Breast epithelium (tissue), 3 donors: ENCODE results near the gene RAB41.

Experiments used
- POLR2A ChIP-seq: fragments of 450-650 bp; IDR thresholded peaks from one replicate; pipeline ENCODE4 v1.6.1; 2016; ENCODE audit warnings: antibody characterized with exemption, mild to moderate bottlenecking, moderate library complexity
- POLR2AphosphoS5 ChIP-seq, 3 donors: sonication (generic); formaldehyde crosslinking; IDR thresholded peaks; one replicate each; pipeline ENCODE4 v1.6.1; 2017; ENCODE audit warnings: antibody characterized with exemption in 3 of 3
- TF ChIP-seq, protein P1 (sequence below), 3 donors: fragments of 450-650 bp; IDR thresholded peaks; one replicate each; pipeline ENCODE4 v1.5.1; 2016 to 2017; ENCODE audit warnings: antibody characterized with exemption in 3 of 3, mild to moderate bottlenecking in 3 of 3, moderate library complexity in 3 of 3

DNA sequence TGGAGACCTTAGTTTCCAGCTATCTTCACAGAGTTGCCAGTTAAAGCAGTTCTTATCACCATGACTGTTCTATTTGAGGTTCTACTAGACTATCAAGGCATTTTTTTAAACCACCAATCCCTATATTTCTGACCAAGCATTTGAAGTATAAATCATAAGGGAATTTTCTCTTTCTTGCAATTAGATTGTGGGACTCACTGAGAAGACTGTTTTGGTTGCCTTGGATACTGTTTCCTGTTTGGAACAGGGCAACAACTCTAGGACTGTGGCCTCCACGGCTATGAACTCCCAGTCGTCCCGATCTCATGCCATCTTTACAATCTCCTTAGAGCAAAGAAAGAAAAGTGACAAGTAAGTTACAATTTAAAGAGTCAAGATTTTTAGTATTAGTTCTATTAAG is 19.7 kb downstream of the RAB41 start:
- TF ChIP-seq POLR2A: no peak
- TF ChIP-seq, protein P1, sequence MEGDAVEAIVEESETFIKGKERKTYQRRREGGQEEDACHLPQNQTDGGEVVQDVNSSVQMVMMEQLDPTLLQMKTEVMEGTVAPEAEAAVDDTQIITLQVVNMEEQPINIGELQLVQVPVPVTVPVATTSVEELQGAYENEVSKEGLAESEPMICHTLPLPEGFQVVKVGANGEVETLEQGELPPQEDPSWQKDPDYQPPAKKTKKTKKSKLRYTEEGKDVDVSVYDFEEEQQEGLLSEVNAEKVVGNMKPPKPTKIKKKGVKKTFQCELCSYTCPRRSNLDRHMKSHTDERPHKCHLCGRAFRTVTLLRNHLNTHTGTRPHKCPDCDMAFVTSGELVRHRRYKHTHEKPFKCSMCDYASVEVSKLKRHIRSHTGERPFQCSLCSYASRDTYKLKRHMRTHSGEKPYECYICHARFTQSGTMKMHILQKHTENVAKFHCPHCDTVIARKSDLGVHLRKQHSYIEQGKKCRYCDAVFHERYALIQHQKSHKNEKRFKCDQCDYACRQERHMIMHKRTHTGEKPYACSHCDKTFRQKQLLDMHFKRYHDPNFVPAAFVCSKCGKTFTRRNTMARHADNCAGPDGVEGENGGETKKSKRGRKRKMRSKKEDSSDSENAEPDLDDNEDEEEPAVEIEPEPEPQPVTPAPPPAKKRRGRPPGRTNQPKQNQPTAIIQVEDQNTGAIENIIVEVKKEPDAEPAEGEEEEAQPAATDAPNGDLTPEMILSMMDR (IDR thresholded peaks at IDR 0.05): no peak
- TF ChIP-seq POLR2AphosphoS5 (IDR thresholded peaks at IDR 0.05): no peak
